ENCODE results near the gene RTN4RL1.

DNA sequence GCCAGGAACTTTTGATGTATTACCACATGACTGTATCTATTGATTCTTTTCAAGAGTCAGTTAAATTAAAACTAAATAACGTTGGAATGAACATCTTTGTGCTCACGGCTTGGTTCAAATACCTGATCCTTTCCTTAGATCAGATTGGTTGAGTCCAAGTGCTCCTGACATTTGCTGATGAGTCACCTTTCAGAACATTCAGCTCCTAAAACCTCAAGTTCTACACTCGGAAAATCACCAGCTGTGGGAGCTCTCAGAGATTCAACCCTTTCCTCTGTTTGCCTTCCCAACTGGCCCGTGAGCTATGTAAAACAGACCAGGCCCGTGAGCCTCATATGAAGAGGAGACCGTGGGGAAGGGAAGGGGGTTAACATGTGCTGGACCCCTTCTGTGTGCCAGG lies 68.1 kb downstream of the RTN4RL1 start:
- TF ChIP-seq, protein P1, sequence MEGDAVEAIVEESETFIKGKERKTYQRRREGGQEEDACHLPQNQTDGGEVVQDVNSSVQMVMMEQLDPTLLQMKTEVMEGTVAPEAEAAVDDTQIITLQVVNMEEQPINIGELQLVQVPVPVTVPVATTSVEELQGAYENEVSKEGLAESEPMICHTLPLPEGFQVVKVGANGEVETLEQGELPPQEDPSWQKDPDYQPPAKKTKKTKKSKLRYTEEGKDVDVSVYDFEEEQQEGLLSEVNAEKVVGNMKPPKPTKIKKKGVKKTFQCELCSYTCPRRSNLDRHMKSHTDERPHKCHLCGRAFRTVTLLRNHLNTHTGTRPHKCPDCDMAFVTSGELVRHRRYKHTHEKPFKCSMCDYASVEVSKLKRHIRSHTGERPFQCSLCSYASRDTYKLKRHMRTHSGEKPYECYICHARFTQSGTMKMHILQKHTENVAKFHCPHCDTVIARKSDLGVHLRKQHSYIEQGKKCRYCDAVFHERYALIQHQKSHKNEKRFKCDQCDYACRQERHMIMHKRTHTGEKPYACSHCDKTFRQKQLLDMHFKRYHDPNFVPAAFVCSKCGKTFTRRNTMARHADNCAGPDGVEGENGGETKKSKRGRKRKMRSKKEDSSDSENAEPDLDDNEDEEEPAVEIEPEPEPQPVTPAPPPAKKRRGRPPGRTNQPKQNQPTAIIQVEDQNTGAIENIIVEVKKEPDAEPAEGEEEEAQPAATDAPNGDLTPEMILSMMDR (IDR thresholded peaks at IDR 0.05) = no peak
- TF ChIP-seq POLR2A (IDR thresholded peaks at IDR 0.05) = no peak
